ENCODE data around the gene CRISP3. TPM values are rescaled to one million over a fixed set of nuclear protein-coding genes. Genes with fewer than 3 reads are reported as not detected.

Gene CRISP3
- not detected in 2 replicates for total RNA-seq

GRCh38 chr6:49744259-49744658, at the start of gene CRISP3:
Gene CRISP3, minus strand, starts transcription at chr6:49744388. Its CDS starts 21 bp downstream, at chr6:49744367.

GRCh38 chr6:49787176-49787575, 43.0 kb upstream of the CRISP3 start, which contains the start of gene PGK2:
Gene PGK2, minus strand, starts transcription at chr6:49787285. Its CDS starts 98 bp downstream, at chr6:49787187.

GRCh38 chr6:49713346-49713745, 30.8 kb downstream of the CRISP3 start, which contains the start of gene CRISP2:
Gene CRISP2, minus strand, starts transcription at chr6:49713543. Its CDS starts 4,347 bp downstream, at chr6:49709196.

Other genes starting within 250 kb of the CRISP3 start
- gene GLYATL3, start 244.5 kb downstream of the CRISP3 start, total RNA-seq = not detected in 2 replicates
- gene C6orf141, start 193.7 kb downstream of the CRISP3 start, total RNA-seq = 2.2 TPM in 1 of 2 replicates, not detected in the other
- not detected in 2 replicates for gene RHAG, start 107.5 kb downstream of the CRISP3 start, total RNA-seq
- not detected in 2 replicates for gene CRISP2, start 30.8 kb downstream of the CRISP3 start, total RNA-seq
- gene PGK2, start 42.9 kb upstream of the CRISP3 start, total RNA-seq = not detected in 2 replicates
- not detected in 2 replicates for gene CRISP1, start 122.1 kb upstream of the CRISP3 start, total RNA-seq
- not detected in 2 replicates for gene DEFB114, start 219.8 kb upstream of the CRISP3 start, total RNA-seq
- not detected in 2 replicates for gene DEFB113, start 225.2 kb upstream of the CRISP3 start, total RNA-seq